Vagina (tissue), 2 donors: ENCODE data around the gene SLC18A3. TPM values are rescaled to one million over a fixed set of nuclear protein-coding genes. Genes with fewer than 3 reads are reported as not detected.

Experiments
- DNase-seq, 2 donors: peaks; one replicate each; pipeline ENCODE4 v3.0.0-alpha.2; 2017; ENCODE audit errors: extremely low spot score in 2 of 2
- H3K27ac ChIP-seq: fragments of 200-600 bp; sonication (generic); one replicate; pipeline ENCODE4 v1.5.1; 2019
- H3K27me3 ChIP-seq: fragments of 200-600 bp; sonication (generic); one replicate; pipeline ENCODE4 v1.5.1; 2019
- H3K36me3 ChIP-seq, 2 donors: fragments of 200-600 bp; sonication (generic); one replicate each; pipeline ENCODE4 v1.5.1; 2017 to 2019
- H3K4me1 ChIP-seq: fragments of 200-600 bp; sonication (generic); one replicate; pipeline ENCODE4 v1.5.1; 2019
- H3K4me3 ChIP-seq, 2 donors: fragments of 200-600 bp; sonication (generic); 1 replicate in 1 of 2; 2 replicates in 1 of 2; pipeline ENCODE4 v1.5.1; 2016 to 2019
- H3K9me3 ChIP-seq: fragments of 200-600 bp; sonication (generic); one replicate; pipeline ENCODE4 v1.5.1; 2019
- CTCF ChIP-seq, 3 experiments: fragments of 450-650 bp in 2 of 3; fragments of 200-600 bp in 1 of 3; sonication (generic) in 1 of 3; IDR thresholded peaks; one replicate each; pipeline ENCODE4 v1.5.1; 2017 to 2019; ENCODE audit warnings: antibody characterized with exemption in 3 of 3, mild to moderate bottlenecking in 2 of 3, moderate library complexity in 2 of 3
- POLR2A ChIP-seq, 2 donors: fragments of 450-650 bp; IDR thresholded peaks; one replicate each; pipeline ENCODE4 v1.6.1; 2017; ENCODE audit warnings: antibody characterized with exemption in 2 of 2, mild to moderate bottlenecking in 2 of 2, moderate library complexity in 2 of 2
- POLR2AphosphoS5 ChIP-seq, 2 donors: sonication (generic); formaldehyde crosslinking; IDR thresholded peaks; one replicate each; pipeline ENCODE4 v1.9.0; 2017; ENCODE audit warnings: antibody characterized with exemption in 2 of 2, mild to moderate bottlenecking in 2 of 2, low read depth in 1 of 2; ENCODE audit not compliant: insufficient read depth in 1 of 2
- intact Hi-C: fragments of 100-400 bp; cut with DNase I; formaldehyde crosslinking; loops from one replicate; pipeline ENCODE4 v1.15.1; 2023
- total RNA-seq: library from RNA; depleted of rRNA; stranded (reverse); fragments of >200 nt; gene quantifications from one replicate; pipeline ENCODE4 v1.2.3, GENCODE V29; 2016

SLC18A3 gene
- total RNA-seq, 1 donor from 2014 or later, result 0.49 TPM

DNA sequence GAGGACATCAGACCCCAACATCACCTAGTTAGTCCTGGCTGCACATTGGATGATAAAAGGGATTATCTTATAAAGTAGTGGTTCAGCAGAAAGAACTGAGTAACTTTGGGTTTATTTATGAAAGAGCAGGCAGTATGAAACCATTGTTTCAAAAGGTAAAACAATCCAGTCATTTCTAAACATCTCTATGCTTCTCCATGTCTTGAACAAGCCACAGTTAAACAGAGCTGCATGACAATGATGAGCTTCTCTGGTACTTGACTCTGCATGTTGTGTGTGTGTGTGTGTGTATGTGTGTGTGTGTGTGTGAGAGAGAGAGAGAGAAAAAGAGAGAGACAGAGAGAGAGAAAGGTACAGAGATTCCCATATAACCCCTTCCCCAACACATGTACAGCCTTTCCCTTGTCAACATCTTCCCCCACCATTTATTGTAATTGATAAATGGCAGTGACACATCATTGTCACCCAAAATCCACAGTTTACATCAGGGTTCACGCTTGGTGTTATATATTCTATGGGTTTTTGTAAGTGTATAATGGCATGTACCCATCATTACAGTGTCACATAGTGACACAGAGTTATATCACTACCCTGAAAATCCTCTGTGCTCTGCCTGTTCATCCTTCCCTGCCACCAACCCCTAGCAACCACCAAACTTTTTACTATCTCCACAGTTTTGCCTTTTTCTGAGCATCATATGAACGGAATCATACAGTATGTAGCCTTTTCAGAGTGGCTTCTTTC lies 32.8 kb upstream of the SLC18A3 start:
- Histone ChIP-seq H3K27me3 (no peaks in the 10 kb centered on the region), H3K27ac (no peak overlapping the region), H3K36me3 (no peaks in the 10 kb centered on the region), H3K4me1 (no peaks in the 10 kb centered on the region), H3K9me3 (no peaks in the 10 kb centered on the region), H3K4me3 (no peak overlapping the region)
- intact Hi-C loops, result no loop called here
- DNase-seq, result no peak
- no peak for TF ChIP-seq CTCF (IDR thresholded peaks at IDR 0.05)
- no peak for TF ChIP-seq POLR2AphosphoS5 (IDR thresholded peaks at IDR 0.05; ENCODE audit: insufficient read depth in 1 of 2, low read depth in 1 of 2)
- TF ChIP-seq POLR2A (IDR thresholded peaks at IDR 0.05), result no peak

DNA sequence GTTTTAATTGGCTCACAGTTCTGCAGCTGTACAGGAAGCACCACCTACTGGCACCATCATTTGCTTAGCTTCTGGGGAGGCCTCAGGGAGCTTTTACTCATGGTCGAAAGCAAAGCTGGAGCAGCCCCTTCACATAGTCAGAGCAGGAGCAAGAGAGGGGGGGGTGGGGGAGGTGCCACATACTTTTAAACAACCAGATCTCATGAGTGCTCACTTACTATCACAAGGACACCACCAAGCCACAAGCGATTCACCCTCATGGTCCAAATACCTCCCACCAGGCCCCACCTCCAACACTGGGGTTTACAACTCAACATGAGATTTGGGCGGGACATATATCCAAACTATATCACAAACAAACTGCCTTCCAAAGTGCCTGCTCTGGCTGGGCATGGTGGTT lies 31.7 kb upstream of the SLC18A3 start:
- H3K4me1 ChIP-seq, result no peaks in the 10 kb centered on the region
- no peaks in the 10 kb centered on the region for H3K36me3 ChIP-seq
- H3K4me3 ChIP-seq, result no peak overlapping the region
- TF ChIP-seq POLR2AphosphoS5 (IDR thresholded peaks at IDR 0.05; ENCODE audit: insufficient read depth in 1 of 2, low read depth in 1 of 2) (no peak), CTCF (IDR thresholded peaks at IDR 0.05) (no peak)
- no peak for DNase-seq
- H3K27ac ChIP-seq, result no peak overlapping the region
- H3K9me3 ChIP-seq, result no peaks in the 10 kb centered on the region
- H3K27me3 ChIP-seq, result no peaks in the 10 kb centered on the region
- intact Hi-C loops, result no loop called here

- TF ChIP-seq POLR2A (IDR thresholded peaks at IDR 0.05) (no peak), CTCF (IDR thresholded peaks at IDR 0.05) (no peak), POLR2AphosphoS5 (IDR thresholded peaks at IDR 0.05; ENCODE audit: insufficient read depth in 1 of 2, low read depth in 1 of 2) (no peak)
- intact Hi-C loops, result no loop called here
Measured at GRCh38 chr10:49579621-49580020, 30.5 kb upstream of the SLC18A3 start.

GRCh38 chr10:49585387-49585786 lies 24.7 kb upstream of the SLC18A3 start:
- TF ChIP-seq CTCF (IDR thresholded peaks at IDR 0.05), result no peak
- no peak for TF ChIP-seq POLR2AphosphoS5 (IDR thresholded peaks at IDR 0.05; ENCODE audit: insufficient read depth in 1 of 2, low read depth in 1 of 2)
- no peak for TF ChIP-seq POLR2A (IDR thresholded peaks at IDR 0.05)
- no peaks in the 10 kb centered on the region for H3K27me3 ChIP-seq
- no peak for DNase-seq
- no peak overlapping the region for H3K4me3 ChIP-seq
- no peaks in the 10 kb centered on the region for H3K9me3 ChIP-seq
- no peak overlapping the region for H3K27ac ChIP-seq
- H3K36me3 ChIP-seq, result no peaks in the 10 kb centered on the region
- H3K4me1 ChIP-seq, result no peaks in the 10 kb centered on the region
- intact Hi-C loops, result no loop called here

More at GRCh38 chr10:49579621-49580020, 30.5 kb upstream of the SLC18A3 start:
- Histone ChIP-seq H3K36me3 (no peaks in the 10 kb centered on the region), H3K27ac (no peak overlapping the region), H3K27me3 (no peaks in the 10 kb centered on the region), H3K4me1 (no peaks in the 10 kb centered on the region), H3K4me3 (no peak overlapping the region), H3K9me3 (no peaks in the 10 kb centered on the region)
- no peak for DNase-seq

GRCh38 chr10:49587981-49588380 lies 22.1 kb upstream of the SLC18A3 start:
- TF ChIP-seq POLR2A (IDR thresholded peaks at IDR 0.05) (no peak), CTCF (IDR thresholded peaks at IDR 0.05) (no peak), POLR2AphosphoS5 (IDR thresholded peaks at IDR 0.05; ENCODE audit: insufficient read depth in 1 of 2, low read depth in 1 of 2) (no peak)
- peak in 1 of 2 donors; percentile 74 for DNase-seq
- H3K27me3 ChIP-seq, result no peaks in the 10 kb centered on the region
- no peaks in the 10 kb centered on the region for H3K36me3 ChIP-seq
- H3K27ac ChIP-seq, result no peak overlapping the region
- no peak overlapping the region for H3K4me3 ChIP-seq
- H3K4me1 ChIP-seq, result no peaks in the 10 kb centered on the region
- intact Hi-C loops, result no loop called here
- H3K9me3 ChIP-seq, result no peaks in the 10 kb centered on the region
